Adrenal gland (tissue), 5 donors: ENCODE measurements around the gene SRP68.

ENCODE experiments used
- CTCF ChIP-seq, 6 experiments: fragments of 450-650 bp in 4 of 6; fragments of 200-600 bp in 2 of 6; sonication (generic) in 1 of 6; IDR thresholded peaks; 1 replicate in 5 of 6; 2 replicates in 1 of 6; pipeline versions ENCODE4 v1.5.1 to v1.8.0; 2016 to 2021; ENCODE audit warnings: antibody characterized with exemption in 6 of 6, mild to moderate bottlenecking in 2 of 6, moderate library complexity in 1 of 6
- POLR2A ChIP-seq, 2 donors: fragments of 450-650 bp; IDR thresholded peaks; one replicate each; pipeline ENCODE4 v1.6.1; 2017; ENCODE audit warnings: antibody characterized with exemption in 2 of 2, mild to moderate bottlenecking in 2 of 2, moderate library complexity in 1 of 2
- donor health status: DM: no; HTN: no; CAD: no.

DNA sequence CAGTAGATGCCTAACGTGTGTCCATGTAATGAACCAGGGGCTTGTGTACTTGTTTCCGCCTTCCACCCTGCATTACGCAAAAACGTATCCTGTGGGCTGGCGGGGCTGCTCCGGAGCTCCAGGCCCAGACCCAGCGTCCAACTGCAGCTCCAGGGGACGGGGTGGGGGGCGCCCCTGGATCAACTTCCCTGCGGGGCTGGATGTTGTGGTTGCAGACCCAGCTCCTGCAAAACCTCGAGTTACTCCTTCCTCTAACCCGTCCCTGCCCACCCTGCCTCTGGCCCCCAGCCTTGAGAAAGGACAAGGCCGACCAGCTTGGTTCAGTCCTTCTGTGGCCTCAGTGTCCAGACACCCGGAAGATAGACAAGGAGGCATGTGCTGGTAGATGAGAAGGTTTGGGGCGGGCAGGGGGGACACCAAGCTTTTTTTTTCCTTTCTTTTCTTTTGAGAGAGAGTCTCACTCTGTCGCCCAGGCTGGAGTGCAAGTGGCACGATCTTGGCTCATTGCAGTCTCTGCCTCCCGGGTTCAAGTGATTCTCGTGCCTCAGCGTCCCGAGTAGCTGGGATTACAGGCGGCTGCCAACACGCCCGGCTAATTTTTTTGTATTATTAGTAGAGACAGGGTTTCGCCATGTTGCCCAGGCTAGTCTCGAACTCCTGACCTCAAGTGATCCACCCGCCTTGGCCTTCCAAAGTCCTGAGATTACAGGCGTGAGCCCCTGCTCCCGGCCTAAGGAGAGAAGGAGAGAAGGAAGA, 32.0 kb upstream of the SRP68 start:
- TF ChIP-seq CTCF (IDR thresholded peaks at IDR 0.05) = no peak
- TF ChIP-seq POLR2A (IDR thresholded peaks at IDR 0.05) = no peak
